ENCODE measurements around the gene LRMDA. TPM values are rescaled to one million over a fixed set of nuclear protein-coding genes. Genes with fewer than 3 reads are reported as not detected.

Gene LRMDA
- total RNA-seq, 4 donors from 2014 or later, result 12.0 to 15.9 (median 13.9) TPM

DNA sequence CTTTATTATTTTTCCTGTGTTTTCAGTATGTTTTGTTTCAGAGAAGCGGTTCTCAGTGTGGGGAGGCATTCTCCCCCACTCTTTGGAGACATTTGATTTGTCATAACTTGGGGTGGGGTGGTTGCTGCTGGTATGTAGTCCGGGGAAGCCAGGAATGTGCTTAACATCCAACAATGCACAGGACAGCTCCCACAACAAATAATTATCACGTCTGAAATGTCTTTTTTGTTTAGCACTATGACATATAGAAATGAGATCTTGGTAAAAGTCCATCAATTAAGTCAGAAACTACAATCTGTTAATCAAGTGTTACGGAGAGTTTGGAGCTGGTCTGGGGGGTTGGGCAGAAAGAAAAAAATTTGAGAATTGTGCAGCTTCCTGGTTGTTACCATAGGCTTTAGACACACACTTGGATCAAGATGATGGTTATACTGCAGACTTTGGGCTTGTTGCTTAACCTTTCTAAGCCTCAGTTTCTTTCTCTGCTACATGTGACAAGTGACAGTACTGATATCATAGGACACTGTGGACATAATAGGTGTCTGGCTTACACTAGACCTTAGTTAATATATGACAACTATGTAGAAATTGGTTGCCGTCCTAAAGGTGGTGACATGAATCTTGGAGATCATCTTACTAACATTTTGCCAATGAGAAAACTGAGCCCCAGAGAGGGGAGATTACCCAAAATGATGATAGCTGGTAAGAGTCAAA lies 113.7 kb downstream of the LRMDA start:
- no peak for ATAC-seq (ENCODE audit: low FRiP score)
- no peak for TF ChIP-seq CTCF (IDR thresholded peaks at IDR 0.05)
- no peak for DNase-seq (ENCODE audit: low spot score)

GRCh38 chr10:75546004-75546403 lies 114.6 kb downstream of the LRMDA start:
- ATAC-seq (ENCODE audit: low FRiP score) (no peak), DNase-seq (ENCODE audit: low spot score) (no peak)
- TF ChIP-seq CTCF (IDR thresholded peaks at IDR 0.05), result no peak

DNA sequence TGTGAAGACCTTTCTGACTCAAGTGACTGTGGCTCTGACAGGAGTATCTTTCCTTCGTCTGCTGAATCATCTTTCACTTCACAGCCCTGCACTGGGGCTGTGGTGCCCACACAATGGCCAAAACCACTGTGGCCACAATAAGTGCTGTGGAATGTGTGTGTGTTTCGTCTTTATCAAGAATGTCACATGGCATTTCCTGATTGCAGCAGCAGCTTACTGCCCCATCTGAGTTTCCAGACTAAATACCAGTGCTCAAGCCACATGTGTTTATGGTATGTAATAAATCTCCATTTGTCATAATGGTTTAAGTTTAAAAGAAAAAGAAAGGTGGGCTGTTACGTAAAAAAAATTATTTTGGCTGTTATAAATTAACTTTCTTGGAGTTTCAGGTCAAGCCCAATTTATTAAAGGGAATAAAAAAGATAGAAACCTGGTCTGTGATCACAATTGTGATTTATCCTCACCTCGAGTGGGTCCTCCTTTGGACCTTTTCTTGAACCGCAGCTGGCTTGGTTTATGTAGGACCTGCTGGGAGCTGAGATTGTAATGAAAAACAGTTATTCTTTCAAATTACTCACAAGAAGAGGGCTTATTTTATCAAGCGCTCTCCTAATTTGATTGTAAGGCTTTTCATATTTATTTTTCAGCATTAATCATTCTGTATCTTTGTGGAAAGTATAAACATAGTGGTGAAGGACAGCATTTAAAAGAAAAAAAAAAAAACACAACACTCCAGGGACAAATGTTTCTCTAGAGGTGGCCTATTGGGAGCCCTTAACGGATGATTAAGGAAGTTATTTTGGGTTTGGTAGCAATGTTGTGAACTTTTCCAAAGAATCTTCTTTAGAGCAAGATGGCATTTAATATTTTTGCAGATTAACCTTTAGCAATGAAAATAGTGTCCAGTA lies 116.2 kb downstream of the LRMDA start:
- no peak for TF ChIP-seq CTCF (IDR thresholded peaks at IDR 0.05)
- no peak for DNase-seq (ENCODE audit: low spot score)
- no peak for ATAC-seq (ENCODE audit: low FRiP score)

DNA sequence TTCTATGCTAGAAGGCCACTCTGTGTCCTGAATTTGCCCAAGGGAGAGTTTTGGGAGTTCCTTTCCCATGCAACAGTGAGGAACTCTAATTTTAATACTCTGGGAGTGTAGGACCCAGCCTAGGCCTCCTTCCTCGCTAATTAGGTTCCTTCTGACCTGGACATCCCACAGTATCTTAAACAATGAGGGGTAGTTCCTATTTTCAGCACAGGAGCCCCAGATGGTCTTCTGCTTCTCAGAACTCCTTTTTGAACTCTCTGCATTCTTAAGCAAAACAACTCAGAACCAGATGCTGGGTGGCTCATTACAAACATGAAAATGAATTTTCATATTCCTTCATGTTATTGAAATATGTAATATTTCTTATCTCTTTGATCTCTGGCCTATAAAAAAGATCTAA lies 116.9 kb downstream of the LRMDA start:
- no peak for TF ChIP-seq CTCF (IDR thresholded peaks at IDR 0.05)
- no peak for ATAC-seq (ENCODE audit: low FRiP score)
- no peak for DNase-seq (ENCODE audit: low spot score)

GRCh38 chr10:75550191-75550590 lies 118.8 kb downstream of the LRMDA start:
- TF ChIP-seq CTCF (IDR thresholded peaks at IDR 0.05), result no peak
- no peak for DNase-seq (ENCODE audit: low spot score)
- ATAC-seq (ENCODE audit: low FRiP score), result no peak

DNA sequence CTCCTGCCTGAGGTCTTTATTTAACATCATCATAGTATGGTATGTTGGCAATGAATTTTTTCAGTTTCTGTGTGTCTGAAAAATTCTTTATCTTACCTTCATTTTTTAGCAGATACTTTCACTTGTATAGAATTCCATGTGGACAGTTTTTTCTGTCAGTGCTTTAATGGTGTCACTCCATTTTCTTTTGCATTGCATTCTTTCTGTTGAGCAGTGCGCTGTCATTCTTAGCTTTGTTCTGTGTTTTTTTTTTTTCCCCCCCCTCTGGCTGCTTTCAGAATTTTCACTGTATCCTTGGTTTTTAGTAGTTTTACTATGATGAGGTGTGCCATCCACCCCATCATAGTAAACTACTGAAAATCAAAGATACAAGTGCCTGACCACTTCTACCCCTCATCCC lies 120.7 kb downstream of the LRMDA start:
- no peak for ATAC-seq (ENCODE audit: low FRiP score)
- no peak for TF ChIP-seq CTCF (IDR thresholded peaks at IDR 0.05)
- DNase-seq (ENCODE audit: low spot score), result no peak

All from omental fat pad (tissue), 4 donors.